Measurements from ENCODE around the gene FBXL22. TPM values are rescaled to one million over a fixed set of nuclear protein-coding genes. Genes with fewer than 3 reads are reported as not detected.

The FBXL22 gene, protein sequence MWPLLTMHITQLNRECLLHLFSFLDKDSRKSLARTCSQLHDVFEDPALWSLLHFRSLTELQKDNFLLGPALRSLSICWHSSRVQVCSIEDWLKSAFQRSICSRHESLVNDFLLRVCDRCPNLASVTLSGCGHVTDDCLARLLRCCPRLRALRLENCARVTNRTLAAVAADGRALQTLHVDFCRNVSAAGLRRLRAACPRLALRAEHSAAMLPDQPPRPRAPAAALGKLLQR
- polyA plus RNA-seq: 1 to 10 TPM in 1 of 3 donors, not detected in 2; 1.1 TPM

- Mint-ChIP-seq H3K27me3 (ENCODE audit: low read depth in 3 of 3) (peaks cover 12 to 20% (median 17%) of the 10 kb centered on the region in 3 donors), H3K36me3 (peaks cover 0 to 11% (median 0%) of the 10 kb centered on the region in 3 donors), H3K27ac (peak within 1 kb of the TSS in 5 of 6 donors; percentile 35 to 74 (median 59)), H3K9me3 (no peaks in the 10 kb centered on the region), H3K4me3 (peak within 1 kb of the TSS in 1 of 5 donors; percentile 48), H3K4me1 (peaks cover 24 to 30% of the 10 kb centered on the region in 2 donors)
- DNase-seq: no peak
These were observed at the start of gene FBXL22 for GRCh38 chr15:63597038-63597790. TSS of gene FBXL22 (plus strand) at chr15:63597387. CDS start at chr15:63597393, 6 bp downstream.

DNA sequence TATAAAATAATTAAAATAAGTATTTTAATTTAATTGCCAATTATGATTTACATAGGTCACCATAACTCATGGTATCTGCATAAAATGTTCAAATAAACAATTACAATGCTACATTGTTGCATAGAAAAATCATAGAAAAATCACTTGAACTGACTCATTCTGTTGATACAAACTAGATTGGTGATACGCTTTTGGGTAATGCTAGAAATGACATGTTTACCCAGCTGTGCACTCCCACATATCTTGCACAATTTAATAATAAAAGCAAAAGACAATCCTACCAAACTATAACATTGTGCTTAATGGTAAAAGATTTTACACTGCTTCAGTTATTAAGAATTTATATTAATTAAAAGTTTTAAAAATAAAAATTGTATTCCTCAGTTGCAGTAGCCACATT is 45.8 kb upstream of the FBXL22 start:
- H3K27me3 Mint-ChIP-seq (ENCODE audit: low read depth in 3 of 3): peaks cover 0 to 4% (median 2%) of the 10 kb centered on the region in 3 donors

GRCh38 chr15:63553388-63553791 is 43.8 kb upstream of the FBXL22 start:
- Mint-ChIP-seq H3K27ac (peak overlapping the region; percentile 7 to 60 (median 49)), H3K27me3 (ENCODE audit: low read depth in 3 of 3) (no peaks in the 10 kb centered on the region), H3K9me3 (no peaks in the 10 kb centered on the region), H3K4me1 (peaks cover 26 to 55% of the 10 kb centered on the region in 2 donors), H3K36me3 (peaks cover 0 to 11% (median 4%) of the 10 kb centered on the region in 3 donors), H3K4me3 (peak overlapping the region in 1 of 5 donors; percentile 38)
- no peak for DNase-seq

More for the DNA sequence above, 45.8 kb upstream of the FBXL22 start:
- H3K4me3 Mint-ChIP-seq: no peak overlapping the region
- H3K4me1 Mint-ChIP-seq: peaks cover 25 to 54% of the 10 kb centered on the region in 2 donors
- H3K9me3 Mint-ChIP-seq: no peaks in the 10 kb centered on the region
- H3K36me3 Mint-ChIP-seq: peaks cover 0 to 4% (median 3%) of the 10 kb centered on the region in 3 donors
- DNase-seq: no peak
- no peak overlapping the region for H3K27ac Mint-ChIP-seq

GRCh38 chr15:63554337-63554927 is 42.8 kb upstream of the FBXL22 start:
- Mint-ChIP-seq H3K9me3 (no peaks in the 10 kb centered on the region), H3K36me3 (peaks cover 3 to 18% (median 8%) of the 10 kb centered on the region in 3 donors), H3K4me1 (peaks cover 28 to 55% of the 10 kb centered on the region in 2 donors), H3K4me3 (no peak overlapping the region), H3K27ac (peak overlapping the region in 4 of 6 donors; percentile 7 to 41 (median 28)), H3K27me3 (ENCODE audit: low read depth in 3 of 3) (no peaks in the 10 kb centered on the region)
- no peak for DNase-seq

- peak overlapping the region in 3 of 6 donors; percentile 7 to 60 (median 34) for H3K27ac Mint-ChIP-seq
- H3K4me1 Mint-ChIP-seq: peaks cover 28 to 54% of the 10 kb centered on the region in 2 donors
- DNase-seq: no peak
- H3K36me3 Mint-ChIP-seq: peaks cover 8 to 23% (median 9%) of the 10 kb centered on the region in 3 donors
- no peaks in the 10 kb centered on the region for H3K27me3 Mint-ChIP-seq (ENCODE audit: low read depth in 3 of 3)
- no peak overlapping the region for H3K4me3 Mint-ChIP-seq
- no peaks in the 10 kb centered on the region for H3K9me3 Mint-ChIP-seq
These were observed 41.7 kb upstream of the FBXL22 start for GRCh38 chr15:63555507-63555906.

GRCh38 chr15:63556246-63556645 is 40.9 kb upstream of the FBXL22 start:
- H3K36me3 Mint-ChIP-seq: peaks cover 8 to 27% (median 10%) of the 10 kb centered on the region in 3 donors
- no peaks in the 10 kb centered on the region for H3K27me3 Mint-ChIP-seq (ENCODE audit: low read depth in 3 of 3)
- H3K4me1 Mint-ChIP-seq: peaks cover 29 to 54% of the 10 kb centered on the region in 2 donors
- H3K4me3 Mint-ChIP-seq: no peak overlapping the region
- peak overlapping the region in 2 of 6 donors; percentile 6 to 30 for H3K27ac Mint-ChIP-seq
- no peaks in the 10 kb centered on the region for H3K9me3 Mint-ChIP-seq
- no peak for DNase-seq

DNA sequence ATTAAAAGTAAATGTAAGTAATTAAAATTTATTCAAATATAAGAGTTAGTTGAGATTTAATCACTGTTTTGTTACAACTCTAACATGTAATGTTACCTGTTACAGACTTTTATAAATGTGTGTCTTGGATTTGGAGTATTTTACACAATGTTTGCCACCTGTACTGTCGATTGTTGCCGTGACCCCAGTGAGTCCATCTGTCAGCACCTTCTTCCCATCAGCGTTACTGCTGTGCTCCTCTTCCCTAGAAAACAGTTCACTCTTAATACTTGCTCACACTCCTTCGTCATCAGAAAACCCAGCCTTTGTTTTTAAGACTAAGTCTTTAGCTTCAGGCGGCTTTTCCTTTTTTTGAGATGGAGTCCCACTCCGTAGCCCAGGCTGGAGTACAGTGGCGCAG is 40.5 kb upstream of the FBXL22 start:
- Mint-ChIP-seq H3K27me3 (ENCODE audit: low read depth in 3 of 3) (no peaks in the 10 kb centered on the region), H3K4me1 (peaks cover 29 to 54% of the 10 kb centered on the region in 2 donors), H3K9me3 (no peaks in the 10 kb centered on the region), H3K36me3 (peaks cover 8 to 28% (median 10%) of the 10 kb centered on the region in 3 donors), H3K4me3 (no peak overlapping the region), H3K27ac (no peak overlapping the region)
- DNase-seq: no peak

DNA sequence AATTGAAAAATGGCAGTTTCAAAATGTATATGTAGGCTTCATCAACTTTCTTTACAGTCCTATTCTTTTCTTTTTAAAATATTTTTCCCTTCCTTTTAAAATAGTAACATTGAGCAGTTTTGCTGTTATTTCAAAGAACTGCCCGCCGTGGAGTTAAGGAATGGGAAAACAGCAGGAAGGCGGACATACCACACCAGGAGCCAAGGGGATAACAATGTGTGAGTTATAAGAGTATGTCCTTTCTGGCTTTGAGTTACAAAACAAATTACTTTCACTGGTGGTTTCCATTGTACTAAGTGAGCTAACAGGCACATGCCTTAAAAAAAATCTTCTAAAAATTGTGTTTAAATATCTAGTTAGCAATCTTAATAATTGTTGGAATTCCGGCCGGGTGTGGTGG is 37.4 kb upstream of the FBXL22 start:
- H3K4me3 Mint-ChIP-seq: no peak overlapping the region
- no peaks in the 10 kb centered on the region for H3K9me3 Mint-ChIP-seq
- no peaks in the 10 kb centered on the region for H3K27me3 Mint-ChIP-seq (ENCODE audit: low read depth in 3 of 3)
- H3K27ac Mint-ChIP-seq: no peak overlapping the region
- no peak for DNase-seq
- peaks cover 10 to 26% of the 10 kb centered on the region in 2 donors for H3K4me1 Mint-ChIP-seq
- peaks cover 10 to 43% (median 12%) of the 10 kb centered on the region in 3 donors for H3K36me3 Mint-ChIP-seq

GRCh38 chr15:63560741-63561448 is 36.3 kb upstream of the FBXL22 start:
- Mint-ChIP-seq H3K36me3 (peaks cover 8 to 40% (median 10%) of the 10 kb centered on the region in 3 donors), H3K27me3 (ENCODE audit: low read depth in 3 of 3) (peaks cover 0 to 1% (median 0%) of the 10 kb centered on the region in 3 donors), H3K9me3 (no peaks in the 10 kb centered on the region), H3K27ac (peak overlapping the region in 2 of 6 donors; percentile 36 to 51), H3K4me1 (peaks cover 6 to 14% of the 10 kb centered on the region in 2 donors), H3K4me3 (no peak overlapping the region)
- DNase-seq: no peak

DNA sequence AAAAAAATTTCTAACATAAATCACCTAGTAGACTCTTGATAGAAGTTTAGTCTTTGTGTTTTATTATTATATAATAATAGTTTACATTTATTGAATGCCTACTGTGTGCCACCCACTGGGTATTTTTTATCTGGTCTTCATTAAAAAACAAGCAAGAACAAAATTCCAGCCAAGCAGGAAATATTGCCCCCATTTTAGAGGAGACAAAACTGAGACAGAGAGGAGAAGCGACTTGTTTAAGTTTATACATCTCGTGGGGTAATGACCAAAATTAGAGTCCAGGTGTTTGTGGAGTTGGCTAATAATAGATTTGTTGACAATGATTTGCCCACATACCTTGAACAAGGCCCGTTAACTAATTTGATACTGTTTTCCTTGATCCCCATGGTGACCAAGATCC is 33.1 kb upstream of the FBXL22 start:
- H3K36me3 Mint-ChIP-seq: peaks cover 11 to 41% (median 13%) of the 10 kb centered on the region in 3 donors
- no peak for DNase-seq
- H3K27ac Mint-ChIP-seq: peak overlapping the region in 2 of 6 donors; percentile 46 to 81
- H3K9me3 Mint-ChIP-seq: no peaks in the 10 kb centered on the region
- peaks cover 0 to 6% (median 0%) of the 10 kb centered on the region in 3 donors for H3K27me3 Mint-ChIP-seq (ENCODE audit: low read depth in 3 of 3)
- no peak overlapping the region for H3K4me3 Mint-ChIP-seq
- peaks cover 3 to 14% of the 10 kb centered on the region in 2 donors for H3K4me1 Mint-ChIP-seq

DNA sequence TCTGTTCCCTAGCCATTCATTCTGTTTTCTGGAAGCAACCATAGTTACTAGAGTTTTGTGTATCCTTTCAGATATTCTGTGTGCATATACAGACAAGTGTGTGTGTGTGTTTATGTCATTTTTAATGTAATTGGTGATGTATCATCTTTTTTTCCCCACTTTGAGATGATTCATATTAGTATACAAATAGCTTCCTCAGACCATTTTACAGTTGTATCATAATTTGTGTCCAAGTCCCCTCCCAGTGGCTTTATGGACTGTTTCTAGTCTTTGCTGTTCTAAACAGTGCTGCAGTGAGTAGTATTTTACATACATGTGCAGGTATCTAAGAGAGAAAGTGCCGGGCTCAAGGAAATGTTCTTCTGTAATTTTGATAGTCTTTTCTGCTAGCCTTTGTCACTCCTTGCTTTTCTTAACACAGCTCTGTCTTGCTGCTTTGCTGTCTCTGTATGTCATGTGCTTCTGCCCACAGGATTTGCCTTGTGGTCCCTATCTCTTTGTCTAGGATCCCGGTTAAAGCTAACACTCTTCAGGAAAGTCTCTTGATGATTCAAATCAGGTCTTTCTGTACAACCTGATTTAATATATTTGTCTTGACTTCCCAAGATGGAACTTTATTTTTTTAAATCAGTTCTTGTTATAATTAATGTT is 31.5 kb upstream of the FBXL22 start:
- no peak for DNase-seq
- Mint-ChIP-seq H3K27me3 (ENCODE audit: low read depth in 3 of 3) (peaks cover 0 to 6% (median 0%) of the 10 kb centered on the region in 3 donors), H3K9me3 (no peaks in the 10 kb centered on the region), H3K36me3 (peaks cover 3 to 30% (median 8%) of the 10 kb centered on the region in 3 donors), H3K4me3 (no peak overlapping the region), H3K4me1 (peaks cover 1 to 8% of the 10 kb centered on the region in 2 donors), H3K27ac (peak overlapping the region; percentile 3 to 76 (median 45))

DNA sequence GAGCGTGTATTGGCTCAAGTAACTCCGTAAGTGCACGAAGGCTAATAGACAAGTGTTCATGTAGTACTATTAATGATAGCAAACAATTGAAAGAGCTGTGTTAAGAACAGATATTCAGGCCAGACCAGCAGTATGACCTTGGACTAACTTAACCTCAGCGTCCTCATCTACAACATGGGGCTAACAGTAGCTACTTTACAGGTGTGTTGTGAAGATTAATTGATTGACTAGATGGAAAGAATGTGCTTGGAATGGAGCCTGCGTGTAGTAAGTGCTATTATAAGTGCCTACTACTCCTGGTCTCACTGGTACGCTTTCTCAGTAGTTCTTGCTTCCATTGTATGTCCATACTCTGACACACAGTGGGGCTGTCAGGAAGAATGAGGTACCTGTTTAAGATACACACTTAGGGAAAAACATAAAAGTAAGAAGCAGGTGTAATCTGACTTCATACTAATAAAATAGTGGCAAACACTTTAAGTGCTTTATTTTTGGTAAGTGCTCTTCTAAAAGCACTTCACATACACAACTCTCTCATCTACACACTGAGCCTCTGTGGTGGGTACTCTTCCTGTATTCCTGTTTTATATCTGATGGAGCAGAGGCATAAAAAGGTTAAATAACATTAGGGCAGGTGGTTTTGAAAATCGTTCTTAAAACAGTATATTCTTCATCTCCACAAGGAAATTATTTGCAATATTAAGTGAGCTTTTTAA is 24.3 kb upstream of the FBXL22 start:
- Mint-ChIP-seq H3K27me3 (ENCODE audit: low read depth in 3 of 3) (peaks cover 0 to 10% (median 0%) of the 10 kb centered on the region in 3 donors), H3K4me3 (no peak overlapping the region), H3K27ac (peak overlapping the region in 2 of 6 donors; percentile 36 to 65), H3K36me3 (peaks cover 13 to 47% (median 28%) of the 10 kb centered on the region in 3 donors), H3K4me1 (peaks cover 0 to 8% of the 10 kb centered on the region in 2 donors), H3K9me3 (no peaks in the 10 kb centered on the region)
- no peak for DNase-seq

Data from immature natural killer cell (primary cell).